ENCODE data around the gene MRPL33. TPM values are rescaled to one million over a fixed set of nuclear protein-coding genes. Genes with fewer than 3 reads are reported as not detected.

MRPL33 gene
- total RNA-seq, 1 experiment from 2014 or later = 76.5 TPM

- Histone ChIP-seq H3K36me3 (replicated peaks; ENCODE audit: control insufficient read depth, insufficient read depth, low read length) (no peaks in the 10 kb centered on the region; the same call in 1 of the 2 replicates), H3K27me3 (ENCODE audit: control insufficient read depth, insufficient read depth, low read length) (no peaks in the 10 kb centered on the region), H3K4me3 (ENCODE audit: insufficient read depth, low read depth, low read length) (no peak overlapping the region)
- no peak for DNase-seq
These were observed 5.2 kb downstream of the MRPL33 start for GRCh38 chr2:27776696-27777095.

GRCh38 chr2:27779417-27780055 is 8.0 kb downstream of the MRPL33 start:
- no peak overlapping the region for H3K4me3 ChIP-seq (ENCODE audit: insufficient read depth, low read depth, low read length)
- no peaks in the 10 kb centered on the region for H3K27me3 ChIP-seq (ENCODE audit: control insufficient read depth, insufficient read depth, low read length)
- H3K36me3 ChIP-seq (replicated peaks; ENCODE audit: control insufficient read depth, insufficient read depth, low read length) = no peaks in the 10 kb centered on the region
- no peak for DNase-seq

- Histone ChIP-seq H3K4me3 (ENCODE audit: insufficient read depth, low read depth, low read length) (no peak overlapping the region), H3K27me3 (ENCODE audit: control insufficient read depth, insufficient read depth, low read length) (no peaks in the 10 kb centered on the region), H3K36me3 (replicated peaks; ENCODE audit: control insufficient read depth, insufficient read depth, low read length) (no peaks in the 10 kb centered on the region)
- DNase-seq = no peak
These were observed 10.0 kb downstream of the MRPL33 start for GRCh38 chr2:27781496-27781895.

- H3K36me3 ChIP-seq (replicated peaks; ENCODE audit: control insufficient read depth, insufficient read depth, low read length) = no peaks in the 10 kb centered on the region
- H3K4me3 ChIP-seq (ENCODE audit: insufficient read depth, low read depth, low read length) = no peak overlapping the region
- no peaks in the 10 kb centered on the region for H3K27me3 ChIP-seq (ENCODE audit: control insufficient read depth, insufficient read depth, low read length)
- DNase-seq = no peak
These were observed 11.2 kb downstream of the MRPL33 start for GRCh38 chr2:27782701-27783100.

GRCh38 chr2:27790796-27791195 is 19.3 kb downstream of the MRPL33 start:
- no peak for DNase-seq
- no peaks in the 10 kb centered on the region for H3K27me3 ChIP-seq (ENCODE audit: control insufficient read depth, insufficient read depth, low read length)
- H3K36me3 ChIP-seq (replicated peaks; ENCODE audit: control insufficient read depth, insufficient read depth, low read length) = no peaks in the 10 kb centered on the region

GRCh38 chr2:27792759-27793158 is 21.2 kb downstream of the MRPL33 start:
- no peaks in the 10 kb centered on the region for H3K27me3 ChIP-seq (ENCODE audit: control insufficient read depth, insufficient read depth, low read length)
- no peak for DNase-seq

More at GRCh38 chr2:27790796-27791195, 19.3 kb downstream of the MRPL33 start:
- H3K4me3 ChIP-seq (ENCODE audit: insufficient read depth, low read depth, low read length) = no peak overlapping the region

GRCh38 chr2:27795093-27795834 is 23.7 kb downstream of the MRPL33 start:
- DNase-seq = no peak
- Histone ChIP-seq H3K27me3 (ENCODE audit: control insufficient read depth, insufficient read depth, low read length) (no peaks in the 10 kb centered on the region), H3K36me3 (replicated peaks; ENCODE audit: control insufficient read depth, insufficient read depth, low read length) (no peaks in the 10 kb centered on the region), H3K4me3 (ENCODE audit: insufficient read depth, low read depth, low read length) (no peak overlapping the region)

More at GRCh38 chr2:27792759-27793158, 21.2 kb downstream of the MRPL33 start:
- Histone ChIP-seq H3K36me3 (replicated peaks; ENCODE audit: control insufficient read depth, insufficient read depth, low read length) (no peaks in the 10 kb centered on the region), H3K4me3 (ENCODE audit: insufficient read depth, low read depth, low read length) (no peak overlapping the region)

- DNase-seq = no peak
These were observed 24.4 kb downstream of the MRPL33 start for GRCh38 chr2:27795868-27796277.

GRCh38 chr2:27796791-27797765 is 25.6 kb downstream of the MRPL33 start:
- Histone ChIP-seq H3K27me3 (ENCODE audit: control insufficient read depth, insufficient read depth, low read length) (no peaks in the 10 kb centered on the region), H3K36me3 (replicated peaks; ENCODE audit: control insufficient read depth, insufficient read depth, low read length) (no peaks in the 10 kb centered on the region), H3K4me3 (ENCODE audit: insufficient read depth, low read depth, low read length) (no peak overlapping the region)
- no peak for DNase-seq

More at GRCh38 chr2:27795868-27796277, 24.4 kb downstream of the MRPL33 start:
- Histone ChIP-seq H3K36me3 (replicated peaks; ENCODE audit: control insufficient read depth, insufficient read depth, low read length) (no peaks in the 10 kb centered on the region), H3K27me3 (ENCODE audit: control insufficient read depth, insufficient read depth, low read length) (no peaks in the 10 kb centered on the region), H3K4me3 (ENCODE audit: insufficient read depth, low read depth, low read length) (no peak overlapping the region)

GRCh38 chr2:27797841-27798240 is 26.3 kb downstream of the MRPL33 start:
- Histone ChIP-seq H3K36me3 (replicated peaks; ENCODE audit: control insufficient read depth, insufficient read depth, low read length) (no peaks in the 10 kb centered on the region), H3K4me3 (ENCODE audit: insufficient read depth, low read depth, low read length) (no peak overlapping the region), H3K27me3 (ENCODE audit: control insufficient read depth, insufficient read depth, low read length) (no peaks in the 10 kb centered on the region)
- no peak for DNase-seq

- no peaks in the 10 kb centered on the region for H3K36me3 ChIP-seq (replicated peaks; ENCODE audit: control insufficient read depth, insufficient read depth, low read length)
- H3K4me3 ChIP-seq (ENCODE audit: insufficient read depth, low read depth, low read length) = no peak overlapping the region
- no peak for DNase-seq
- H3K27me3 ChIP-seq (ENCODE audit: control insufficient read depth, insufficient read depth, low read length) = no peaks in the 10 kb centered on the region
These were observed 27.0 kb downstream of the MRPL33 start for GRCh38 chr2:27798486-27798885.

GRCh38 chr2:27798948-27799645 is 27.6 kb downstream of the MRPL33 start:
- Histone ChIP-seq H3K27me3 (ENCODE audit: control insufficient read depth, insufficient read depth, low read length) (no peaks in the 10 kb centered on the region), H3K36me3 (replicated peaks; ENCODE audit: control insufficient read depth, insufficient read depth, low read length) (no peaks in the 10 kb centered on the region), H3K4me3 (ENCODE audit: insufficient read depth, low read depth, low read length) (no peak overlapping the region)
- no peak for DNase-seq

GRCh38 chr2:27799646-27800010 is 28.1 kb downstream of the MRPL33 start:
- H3K36me3 ChIP-seq (replicated peaks; ENCODE audit: control insufficient read depth, insufficient read depth, low read length) = no peaks in the 10 kb centered on the region
- no peaks in the 10 kb centered on the region for H3K27me3 ChIP-seq (ENCODE audit: control insufficient read depth, insufficient read depth, low read length)
- no peak for DNase-seq
- no peak overlapping the region for H3K4me3 ChIP-seq (ENCODE audit: insufficient read depth, low read depth, low read length)

GRCh38 chr2:27800856-27801255 is 29.3 kb downstream of the MRPL33 start:
- no peak for DNase-seq
- H3K36me3 ChIP-seq (replicated peaks; ENCODE audit: control insufficient read depth, insufficient read depth, low read length) = no peaks in the 10 kb centered on the region
- no peaks in the 10 kb centered on the region for H3K27me3 ChIP-seq (ENCODE audit: control insufficient read depth, insufficient read depth, low read length)
- no peak overlapping the region for H3K4me3 ChIP-seq (ENCODE audit: insufficient read depth, low read depth, low read length)
